ENCODE measurements around the gene TP63. TPM values are rescaled to one million over a fixed set of nuclear protein-coding genes. Genes with fewer than 3 reads are reported as not detected.

The TP63 gene
- total RNA-seq, 1 donor from 2014 or later = 25.9 TPM

DNA sequence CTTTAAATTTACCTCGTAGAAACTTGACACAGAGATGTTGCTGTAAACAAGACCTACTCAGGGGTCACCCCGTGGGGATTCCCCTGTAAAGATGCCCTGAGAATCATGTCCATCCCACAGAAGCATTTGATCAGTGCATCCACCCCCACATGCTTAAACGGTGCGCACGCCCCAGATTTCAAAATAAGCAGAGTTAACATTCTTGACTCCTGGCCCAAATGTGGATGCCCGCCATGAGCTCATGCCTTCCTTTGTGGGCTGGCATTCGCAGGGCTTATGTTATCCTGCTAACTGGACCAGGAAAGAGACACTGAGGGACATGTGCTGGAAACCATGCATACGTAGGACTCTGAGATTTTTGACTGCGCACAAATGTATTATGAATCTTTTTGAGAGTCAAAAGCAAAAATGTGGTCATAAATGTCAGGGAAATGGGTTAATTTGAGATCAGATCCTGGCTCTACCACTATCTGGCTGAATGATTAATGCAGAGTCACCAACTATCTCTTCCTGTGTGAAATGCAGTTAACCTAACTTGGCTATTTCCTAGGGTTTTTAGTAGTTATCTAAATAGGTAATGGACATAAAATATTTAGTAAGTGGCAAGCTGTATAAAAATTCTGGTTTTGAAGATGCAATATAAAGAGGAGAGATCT is 9.1 kb upstream of the TP63 start:
- TF ChIP-seq, protein P1, sequence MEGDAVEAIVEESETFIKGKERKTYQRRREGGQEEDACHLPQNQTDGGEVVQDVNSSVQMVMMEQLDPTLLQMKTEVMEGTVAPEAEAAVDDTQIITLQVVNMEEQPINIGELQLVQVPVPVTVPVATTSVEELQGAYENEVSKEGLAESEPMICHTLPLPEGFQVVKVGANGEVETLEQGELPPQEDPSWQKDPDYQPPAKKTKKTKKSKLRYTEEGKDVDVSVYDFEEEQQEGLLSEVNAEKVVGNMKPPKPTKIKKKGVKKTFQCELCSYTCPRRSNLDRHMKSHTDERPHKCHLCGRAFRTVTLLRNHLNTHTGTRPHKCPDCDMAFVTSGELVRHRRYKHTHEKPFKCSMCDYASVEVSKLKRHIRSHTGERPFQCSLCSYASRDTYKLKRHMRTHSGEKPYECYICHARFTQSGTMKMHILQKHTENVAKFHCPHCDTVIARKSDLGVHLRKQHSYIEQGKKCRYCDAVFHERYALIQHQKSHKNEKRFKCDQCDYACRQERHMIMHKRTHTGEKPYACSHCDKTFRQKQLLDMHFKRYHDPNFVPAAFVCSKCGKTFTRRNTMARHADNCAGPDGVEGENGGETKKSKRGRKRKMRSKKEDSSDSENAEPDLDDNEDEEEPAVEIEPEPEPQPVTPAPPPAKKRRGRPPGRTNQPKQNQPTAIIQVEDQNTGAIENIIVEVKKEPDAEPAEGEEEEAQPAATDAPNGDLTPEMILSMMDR (IDR thresholded peaks at IDR 0.05; ENCODE audit: unreplicated experiment) = no peak
- H3K9me3 Mint-ChIP-seq = peaks cover 3% of the 10 kb centered on the region
- H3K27me3 Mint-ChIP-seq (ENCODE audit: low read depth) = no peaks in the 10 kb centered on the region
- H3K4me1 Mint-ChIP-seq = no peaks in the 10 kb centered on the region
- no peak overlapping the region for H3K27ac Mint-ChIP-seq
- DNase-seq (ENCODE audit: low spot score in 2 of 2, unreplicated experiment in 2 of 2) = no peak
- H3K4me3 Mint-ChIP-seq = no peak overlapping the region
- H3K36me3 Mint-ChIP-seq = no peaks in the 10 kb centered on the region

DNA sequence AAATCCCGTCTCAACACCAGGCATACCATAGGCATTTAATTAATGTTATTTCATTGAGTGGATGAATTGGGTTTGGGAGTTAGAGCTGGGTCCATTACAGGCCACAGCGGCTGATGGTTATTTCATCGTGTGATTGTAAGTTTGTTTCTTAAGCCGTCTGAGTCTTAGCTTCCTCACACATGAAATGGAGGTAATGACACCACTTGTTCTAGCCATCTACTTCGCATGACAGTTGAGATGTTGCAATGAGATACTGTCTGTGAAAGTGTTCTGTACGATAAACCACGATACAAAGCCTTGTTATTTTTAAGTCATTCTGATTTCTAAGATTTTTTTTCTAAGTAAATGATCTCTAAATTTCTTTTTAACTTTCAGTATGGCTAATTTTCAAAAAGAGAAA is 8.6 kb upstream of the TP63 start:
- Mint-ChIP-seq H3K4me3 (no peak overlapping the region), H3K36me3 (no peaks in the 10 kb centered on the region), H3K4me1 (no peaks in the 10 kb centered on the region), H3K9me3 (peaks cover 3% of the 10 kb centered on the region), H3K27me3 (ENCODE audit: low read depth) (no peaks in the 10 kb centered on the region), H3K27ac (no peak overlapping the region)
- DNase-seq (ENCODE audit: low spot score in 2 of 2, unreplicated experiment in 2 of 2) = no peak
- TF ChIP-seq, protein P1 (IDR thresholded peaks at IDR 0.05; ENCODE audit: unreplicated experiment) = no peak

DNA sequence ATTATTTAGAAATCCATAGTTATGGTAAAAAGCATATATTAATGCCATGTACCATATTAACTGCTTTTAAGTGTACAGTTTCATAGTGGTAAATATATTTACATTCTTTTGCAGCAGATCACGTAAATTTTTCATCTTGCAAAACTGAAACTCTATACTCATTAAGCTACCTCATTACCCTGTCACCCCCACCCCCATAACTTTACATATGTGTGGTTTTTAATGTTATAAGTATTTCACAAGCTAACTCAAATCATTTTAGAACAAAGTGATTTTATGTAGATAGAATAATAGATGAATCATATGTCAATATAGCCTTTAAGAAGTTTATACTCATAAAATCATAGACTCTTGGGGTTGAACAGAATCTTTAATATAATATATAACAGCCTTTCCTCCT is 7.1 kb upstream of the TP63 start:
- no peak overlapping the region for H3K4me3 Mint-ChIP-seq
- TF ChIP-seq, protein P1 (IDR thresholded peaks at IDR 0.05; ENCODE audit: unreplicated experiment) = no peak
- H3K9me3 Mint-ChIP-seq = peaks cover 3% of the 10 kb centered on the region
- H3K27me3 Mint-ChIP-seq (ENCODE audit: low read depth) = no peaks in the 10 kb centered on the region
- no peak for DNase-seq (ENCODE audit: low spot score in 2 of 2, unreplicated experiment in 2 of 2)
- H3K27ac Mint-ChIP-seq = no peak overlapping the region
- no peaks in the 10 kb centered on the region for H3K36me3 Mint-ChIP-seq
- H3K4me1 Mint-ChIP-seq = no peaks in the 10 kb centered on the region

DNA sequence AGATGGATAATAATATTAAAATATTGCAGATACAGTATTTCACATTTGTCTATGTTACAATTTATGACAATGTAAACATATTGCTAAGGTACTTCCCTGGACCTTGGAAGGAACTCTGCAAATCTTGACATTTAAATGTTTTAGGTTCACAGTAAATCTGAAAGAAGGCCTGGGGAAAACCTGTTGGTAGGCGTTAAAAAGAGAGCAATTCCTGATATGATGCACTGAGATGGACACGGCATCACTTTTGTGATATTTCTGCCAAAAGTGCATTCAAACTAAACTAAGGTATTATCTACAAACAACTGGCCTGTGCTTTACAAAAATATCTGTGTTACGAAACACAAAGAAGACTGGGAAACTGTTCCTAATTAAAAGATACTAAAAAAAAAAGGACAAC is 6.1 kb upstream of the TP63 start:
- no peaks in the 10 kb centered on the region for H3K27me3 Mint-ChIP-seq (ENCODE audit: low read depth)
- H3K4me1 Mint-ChIP-seq = no peaks in the 10 kb centered on the region
- H3K27ac Mint-ChIP-seq = no peak overlapping the region
- TF ChIP-seq, protein P1 (IDR thresholded peaks at IDR 0.05; ENCODE audit: unreplicated experiment) = no peak
- no peaks in the 10 kb centered on the region for H3K36me3 Mint-ChIP-seq
- no peaks in the 10 kb centered on the region for H3K9me3 Mint-ChIP-seq
- no peak overlapping the region for H3K4me3 Mint-ChIP-seq
- DNase-seq (ENCODE audit: low spot score in 2 of 2, unreplicated experiment in 2 of 2) = no peak

DNA sequence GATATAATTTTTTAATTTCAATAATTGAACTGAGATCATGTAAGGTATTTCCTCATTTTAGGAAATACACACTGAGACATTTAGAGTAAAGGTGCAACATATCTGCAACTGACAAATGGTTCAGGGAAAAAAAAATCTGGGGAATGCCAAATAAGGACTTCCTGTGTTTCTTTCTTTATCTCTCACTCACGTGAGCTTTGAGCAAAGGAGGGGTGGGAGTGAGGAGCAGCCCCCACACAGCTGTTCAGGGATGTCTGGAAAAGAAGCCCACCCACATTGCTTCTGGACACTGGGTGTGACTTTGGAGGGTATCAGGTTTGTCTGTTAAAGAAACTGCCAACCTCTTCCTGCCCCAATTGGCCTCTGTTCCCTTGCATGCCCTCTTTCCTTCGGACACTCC is 5.6 kb upstream of the TP63 start:
- H3K9me3 Mint-ChIP-seq = no peaks in the 10 kb centered on the region
- H3K4me3 Mint-ChIP-seq = no peak overlapping the region
- H3K36me3 Mint-ChIP-seq = no peaks in the 10 kb centered on the region
- TF ChIP-seq, protein P1 (IDR thresholded peaks at IDR 0.05; ENCODE audit: unreplicated experiment) = no peak
- H3K27me3 Mint-ChIP-seq (ENCODE audit: low read depth) = no peaks in the 10 kb centered on the region
- no peak for DNase-seq (ENCODE audit: low spot score in 2 of 2, unreplicated experiment in 2 of 2)
- H3K4me1 Mint-ChIP-seq = no peaks in the 10 kb centered on the region
- no peak overlapping the region for H3K27ac Mint-ChIP-seq

DNA sequence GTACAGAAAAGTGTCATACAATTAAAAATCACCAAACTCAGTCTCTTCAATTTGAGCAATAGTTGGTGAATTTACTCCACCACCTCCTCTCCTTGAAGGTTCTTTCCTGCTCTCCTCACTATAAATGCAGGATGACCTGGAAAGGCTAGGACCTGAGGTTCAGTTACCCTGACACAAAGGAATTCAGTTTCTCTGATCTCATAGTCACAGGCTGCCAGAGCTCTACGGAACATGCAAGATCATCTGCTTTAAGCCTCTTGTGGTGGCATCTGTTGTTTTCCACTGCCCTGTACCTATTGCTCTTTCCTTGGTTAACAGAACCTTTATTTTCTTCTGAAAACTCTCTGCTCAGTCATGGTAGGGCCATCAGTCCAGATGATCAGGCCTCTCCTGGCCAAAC is 4.9 kb upstream of the TP63 start:
- Mint-ChIP-seq H3K4me1 (no peaks in the 10 kb centered on the region), H3K27ac (no peak overlapping the region), H3K36me3 (no peaks in the 10 kb centered on the region), H3K4me3 (no peak overlapping the region), H3K27me3 (ENCODE audit: low read depth) (no peaks in the 10 kb centered on the region), H3K9me3 (no peaks in the 10 kb centered on the region)
- TF ChIP-seq, protein P1 (IDR thresholded peaks at IDR 0.05; ENCODE audit: unreplicated experiment) = no peak
- DNase-seq (ENCODE audit: low spot score in 2 of 2, unreplicated experiment in 2 of 2) = no peak

Measured in mesothelial cell of epicardium (in vitro differentiated cells).